Stimulated activated CD4-positive, alpha-beta T cell treated with anti-CD3 and anti-CD28 coated beads, Interleukin-12 subunit alpha, Interleukin-12 subunit beta, amount 100 ng/mL, for 24 hours (primary cell): ENCODE data around the gene TNNC1.

Experiments
- DNase-seq, 2 experiments: peaks; one replicate each; pipeline ENCODE4 v3.0.0-alpha.2; 2020; ENCODE audit warnings: low read depth in 2 of 2

The TNNC1 gene

DNA sequence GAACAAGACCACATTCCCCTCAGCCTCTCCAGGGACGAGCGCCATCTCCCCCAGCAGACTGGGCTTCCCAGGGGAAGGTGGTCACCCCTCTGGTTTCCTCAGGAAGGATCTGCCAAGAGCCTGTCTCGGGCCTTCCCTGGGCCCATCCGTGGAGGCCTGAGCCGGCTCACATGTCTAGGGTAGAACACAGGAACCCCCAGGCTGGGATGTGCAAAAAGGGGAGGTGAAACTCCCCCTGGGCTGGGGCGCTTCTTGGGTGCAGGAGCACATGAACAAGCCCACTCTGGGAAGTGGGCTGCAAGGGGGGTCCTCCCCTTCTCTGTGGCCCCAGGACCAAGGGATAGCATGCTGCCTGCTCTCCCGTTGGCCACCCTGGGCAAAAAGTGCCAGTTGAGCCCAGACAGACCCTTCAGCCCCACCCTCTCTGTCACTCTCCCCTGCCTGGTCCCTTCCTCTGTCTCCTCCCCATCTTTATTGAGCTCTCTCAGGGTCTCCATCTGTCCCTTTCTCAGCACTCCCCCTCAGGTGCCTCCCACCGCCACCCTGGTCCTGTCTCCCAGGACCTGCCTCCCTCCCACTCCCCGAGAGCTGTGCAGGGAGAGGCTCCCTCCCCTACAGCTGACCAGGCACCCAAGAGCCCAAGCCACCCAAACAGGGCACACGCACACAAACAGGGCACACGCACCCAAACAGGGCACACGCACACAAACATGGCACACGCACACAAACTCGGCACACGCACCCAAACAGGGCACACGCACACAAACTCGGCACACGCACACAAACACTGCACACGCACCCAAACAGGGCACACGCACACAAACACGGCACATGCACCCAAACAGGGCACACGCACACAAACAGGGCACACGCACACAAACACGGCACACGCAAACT lies 9.8 kb downstream of the TNNC1 start:
- DNase-seq: no peak

DNA sequence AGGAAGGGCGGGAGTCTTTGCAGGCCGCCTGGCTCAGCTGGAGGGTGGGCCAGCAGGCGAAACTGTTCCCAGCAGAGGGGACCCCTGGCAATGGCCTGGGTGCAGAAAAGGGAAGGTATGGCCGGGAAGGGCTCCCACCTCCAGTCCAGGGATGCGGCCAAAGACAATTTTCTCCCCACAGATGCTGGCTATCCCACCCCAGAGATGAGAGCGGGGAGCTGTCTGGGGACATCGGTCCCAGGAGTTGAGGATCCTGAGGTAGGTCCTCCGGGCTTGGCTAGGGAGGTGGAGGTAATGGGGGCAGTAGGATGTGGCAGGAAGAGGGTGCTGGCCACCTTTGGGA lies 10.6 kb downstream of the TNNC1 start:
- no peak for DNase-seq

DNA sequence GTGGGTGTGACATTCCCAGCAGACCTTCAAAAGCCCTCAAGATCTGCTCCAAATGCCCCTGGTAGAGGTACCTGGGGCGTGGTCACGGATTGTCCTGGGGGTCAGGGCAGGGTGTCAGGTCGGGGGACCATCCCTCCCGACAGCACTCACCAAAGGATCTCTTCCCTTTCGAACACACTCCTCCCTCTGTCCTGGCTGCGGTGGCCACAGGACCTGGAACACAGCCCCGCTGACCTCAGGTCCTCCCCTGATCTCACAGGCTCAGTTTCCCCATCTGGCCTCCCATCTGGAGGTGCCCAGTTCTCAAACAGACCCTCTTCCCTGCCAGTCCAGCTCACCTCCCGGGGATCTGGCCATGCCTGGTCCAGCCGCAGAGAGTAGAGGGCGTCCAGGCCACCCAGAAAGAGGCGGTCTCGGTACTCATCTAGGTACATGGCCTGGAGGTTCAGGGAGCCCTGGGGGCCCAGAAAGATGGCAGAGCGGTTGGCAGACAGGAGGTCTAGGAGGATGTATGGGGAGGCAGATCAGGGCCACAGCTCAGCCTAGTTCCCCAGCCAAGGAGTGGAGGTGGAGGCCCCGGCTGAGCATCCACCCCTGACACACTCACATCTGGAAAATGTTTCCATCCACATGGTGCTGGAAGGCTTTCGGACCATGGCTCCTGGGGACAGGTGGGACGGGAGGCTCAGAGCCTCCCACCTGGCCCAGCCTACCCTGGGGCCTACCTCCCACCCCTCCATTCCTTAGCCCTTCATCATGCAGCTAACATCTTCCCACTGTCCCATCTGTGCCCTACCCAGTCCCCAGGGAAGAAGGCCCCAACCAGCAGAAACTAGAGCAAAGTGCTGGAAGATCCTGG lies 11.2 kb downstream of the TNNC1 start:
- no peak for DNase-seq

DNA sequence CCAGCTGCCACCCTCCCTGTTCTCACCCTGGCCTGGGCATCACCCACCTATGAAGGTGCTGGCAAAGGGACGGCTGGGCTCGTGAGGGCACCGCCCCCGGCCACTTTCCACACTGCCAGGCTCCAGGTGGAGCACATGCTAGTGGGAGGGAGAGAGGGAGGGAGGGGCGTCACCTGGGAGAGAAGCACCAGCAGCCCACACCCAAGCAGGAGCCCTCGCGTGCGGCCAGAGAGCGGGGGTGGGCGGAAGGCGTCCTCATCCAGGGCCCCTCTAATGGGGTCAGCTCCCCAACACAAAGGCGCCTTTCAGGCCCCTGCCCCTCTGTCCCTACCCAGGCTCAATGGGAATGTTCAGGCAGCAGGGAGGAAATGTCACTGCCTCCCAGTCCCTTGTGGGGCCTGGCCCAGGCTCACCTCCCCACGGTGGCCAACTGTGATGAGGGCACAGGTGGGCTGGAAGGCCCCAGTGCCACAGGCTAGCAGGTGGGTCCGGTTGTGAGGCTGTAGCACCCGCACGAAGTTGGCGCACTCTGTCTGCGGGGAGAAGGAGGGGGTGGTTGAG lies 12.0 kb downstream of the TNNC1 start:
- no peak for DNase-seq

DNA sequence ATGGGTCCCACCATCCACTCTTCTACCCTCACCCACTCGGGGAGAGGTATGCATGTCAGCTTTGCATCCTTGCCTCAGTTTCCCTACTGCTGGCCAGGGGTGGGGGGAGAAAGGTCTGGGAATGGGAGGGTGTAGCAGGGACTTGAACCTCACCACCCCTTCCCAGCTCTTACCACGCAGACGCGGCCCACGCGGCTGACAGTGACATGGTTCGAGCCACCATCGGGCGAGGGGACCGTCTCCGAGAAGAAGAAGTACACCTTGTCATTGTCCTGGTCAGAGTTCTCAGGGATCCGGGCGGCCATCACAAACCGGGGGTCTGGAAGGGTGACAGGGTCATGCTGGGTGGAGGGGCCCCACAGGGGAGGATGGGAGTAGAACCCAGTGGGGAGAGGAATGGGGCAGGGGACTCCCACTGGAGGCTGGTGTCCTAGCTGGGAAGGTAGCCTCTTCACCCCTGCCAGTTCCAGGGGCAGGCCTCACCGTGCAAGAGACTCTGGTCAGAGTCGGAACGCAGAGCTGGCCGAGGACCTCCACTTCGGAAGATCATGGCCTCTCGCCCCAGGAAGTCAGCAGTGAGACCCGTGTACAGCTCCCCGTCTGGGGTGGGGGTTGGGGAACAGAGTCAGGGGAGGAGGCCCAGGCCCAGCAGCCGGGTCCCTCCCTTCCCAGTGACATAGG lies 12.6 kb downstream of the TNNC1 start:
- no peak for DNase-seq

DNA sequence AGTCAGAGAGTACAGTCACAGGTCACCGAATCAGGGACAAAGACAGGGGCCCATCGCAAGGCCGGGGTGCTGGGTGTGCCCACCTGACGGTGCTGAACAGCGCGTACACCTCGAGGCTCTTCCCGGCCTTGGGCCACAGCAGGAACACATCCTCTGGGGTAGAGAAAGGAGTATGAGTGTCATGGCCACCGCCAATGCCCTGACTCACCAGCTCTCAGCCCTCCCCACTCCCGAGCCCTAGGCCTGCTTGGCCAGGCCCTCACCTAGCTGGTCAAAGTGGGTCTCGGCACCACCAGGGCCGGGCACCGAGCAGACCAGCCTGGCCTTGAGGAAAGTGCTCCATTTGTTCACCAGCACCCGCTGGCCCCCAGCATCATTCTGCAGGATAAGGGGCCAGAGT lies 13.2 kb downstream of the TNNC1 start:
- no peak for DNase-seq

DNA sequence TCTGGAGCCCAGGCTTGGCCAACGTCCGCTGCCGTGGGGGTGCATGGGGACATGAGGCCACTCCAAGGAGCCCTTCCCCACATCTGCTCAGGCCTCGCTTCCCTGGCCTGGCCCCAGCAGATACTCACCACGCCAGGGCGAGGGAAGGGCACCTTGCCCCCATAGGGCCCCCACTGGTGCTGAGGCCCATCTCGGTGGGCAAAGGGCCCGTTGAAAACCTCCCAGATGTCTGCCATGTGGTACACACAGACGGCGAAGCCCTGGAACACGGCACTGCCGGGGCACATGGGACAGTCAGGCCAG lies 13.6 kb downstream of the TNNC1 start:
- DNase-seq: no peak

DNA sequence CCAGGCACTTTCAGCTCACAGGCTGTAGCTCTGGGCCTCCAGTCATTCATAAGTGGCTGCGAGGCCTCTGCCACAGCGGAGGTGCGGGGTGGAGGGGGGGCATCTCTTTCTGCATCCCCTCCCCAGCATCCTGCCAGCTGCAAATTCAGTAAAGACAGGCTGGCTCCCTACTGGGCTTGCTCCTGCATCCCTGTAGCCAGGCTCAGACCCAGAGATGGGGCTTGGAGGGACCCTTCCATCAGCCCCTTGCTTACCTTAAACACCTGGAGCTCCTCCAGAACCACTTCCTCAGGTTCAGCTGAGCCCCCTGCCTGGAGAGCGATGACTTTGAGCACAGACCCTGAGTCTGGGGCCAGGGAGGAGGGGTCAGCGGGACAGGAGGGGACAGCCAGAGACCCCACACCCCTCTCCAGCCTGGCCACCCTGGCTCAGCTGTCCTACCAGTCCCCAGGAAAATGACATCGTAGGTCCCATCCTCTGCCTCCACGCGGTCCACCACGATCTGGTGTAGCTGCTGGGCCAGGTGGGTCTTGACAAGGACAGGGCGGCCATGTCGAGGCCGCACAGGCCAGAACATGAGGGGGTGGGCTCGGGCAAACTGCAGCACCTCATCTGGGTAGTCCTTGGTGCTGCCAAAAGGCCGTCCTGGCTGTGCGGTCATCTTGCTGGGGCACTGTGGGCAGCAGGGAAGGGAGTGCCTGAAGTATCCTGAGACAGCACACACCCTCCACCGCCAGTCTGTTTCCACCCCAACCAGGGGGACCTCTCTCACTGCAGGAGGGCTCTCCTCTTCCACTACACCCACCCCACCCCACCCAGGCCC lies 14.2 kb downstream of the TNNC1 start:
- no peak for DNase-seq

DNA sequence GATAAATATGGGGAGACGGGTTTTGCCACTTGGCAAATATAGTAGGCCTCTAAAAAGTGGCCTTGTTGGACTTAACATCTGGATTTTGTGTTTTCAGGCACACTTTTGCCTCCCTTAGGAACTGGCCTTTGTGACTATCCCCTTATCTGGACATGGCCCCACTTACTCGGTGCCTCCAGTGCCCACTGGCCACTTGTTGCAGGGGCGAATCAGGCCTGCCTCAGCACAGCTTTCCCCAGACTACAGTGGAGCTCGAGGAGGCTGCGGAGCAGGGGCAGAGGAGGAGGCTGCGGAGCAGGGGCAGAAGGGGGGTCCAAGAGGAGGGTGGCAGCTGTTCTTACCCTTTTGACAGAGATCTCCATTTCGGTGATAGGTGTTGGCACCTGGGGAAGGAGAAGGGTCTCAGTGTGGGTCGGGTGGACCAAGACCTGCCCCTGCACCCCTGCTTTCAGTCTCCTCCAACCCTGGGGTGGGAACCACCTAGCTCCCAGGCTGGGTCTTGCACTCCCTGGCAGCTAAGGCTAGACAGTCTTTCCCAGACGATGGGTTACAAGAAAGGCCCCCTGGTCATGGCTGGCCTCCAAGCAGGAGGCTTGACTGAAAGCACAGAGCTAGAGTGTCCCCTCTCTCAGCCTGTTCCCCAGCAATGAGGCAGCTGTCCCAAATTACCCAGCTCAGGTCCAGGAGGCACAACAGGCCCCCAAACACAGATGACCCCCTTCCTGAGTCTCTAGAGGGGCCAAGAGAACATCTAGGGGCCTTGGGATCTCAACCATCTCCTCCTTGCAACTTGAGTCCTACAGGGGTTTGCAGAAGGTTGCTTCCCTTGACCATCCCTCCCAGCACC lies 15.0 kb downstream of the TNNC1 start:
- DNase-seq: no peak

DNA sequence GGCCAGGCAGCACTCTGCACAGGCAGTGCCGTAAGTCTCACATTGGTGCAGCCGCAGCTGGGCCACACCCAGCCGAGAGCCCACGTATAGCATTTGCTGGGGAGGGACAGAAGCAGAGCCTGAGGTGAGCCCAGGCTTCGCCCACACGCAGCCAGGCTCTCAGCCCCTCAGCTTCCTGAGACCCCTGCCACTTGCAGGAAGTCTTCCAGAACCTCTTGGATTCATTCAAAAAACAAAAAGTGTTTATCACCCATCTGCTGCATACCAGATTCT lies 15.8 kb downstream of the TNNC1 start:
- no peak for DNase-seq

DNA sequence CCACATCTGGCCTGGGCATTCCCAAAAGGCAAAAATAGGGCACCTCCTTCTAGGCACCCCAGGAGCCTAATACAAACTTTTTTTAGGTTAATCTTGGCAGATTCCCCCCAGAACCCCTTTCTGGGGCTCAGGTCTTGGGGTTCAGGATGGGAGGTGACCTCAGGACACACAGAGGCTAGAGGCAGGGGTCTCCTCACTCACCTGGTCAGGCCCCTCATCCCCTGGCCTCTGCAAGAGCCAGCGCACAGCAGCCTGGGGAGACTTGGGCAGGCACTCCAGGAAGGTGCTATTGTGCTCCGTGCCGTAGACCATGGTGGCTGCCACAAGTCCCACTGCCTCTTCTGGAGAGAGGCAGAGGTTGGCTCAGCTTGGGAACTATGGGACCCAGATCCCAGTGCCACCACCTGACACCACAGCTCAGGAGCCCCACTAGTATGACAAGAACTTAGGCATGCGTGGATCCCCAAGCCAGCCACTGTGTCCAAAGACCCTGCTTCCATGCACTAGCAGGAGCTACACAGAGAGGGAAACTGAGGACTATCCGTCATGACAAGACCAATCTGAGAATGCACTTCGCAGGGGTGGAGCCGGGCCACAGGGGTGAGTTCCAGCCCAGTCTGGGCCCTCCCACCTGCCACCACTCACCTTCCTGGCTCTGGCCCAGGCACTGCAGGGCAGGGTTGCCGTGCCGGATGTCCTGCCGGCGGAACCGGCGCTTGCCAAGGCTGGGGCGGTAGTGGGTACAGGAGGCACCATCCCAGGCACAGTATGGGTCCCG lies 16.3 kb downstream of the TNNC1 start:
- DNase-seq: no peak

DNA sequence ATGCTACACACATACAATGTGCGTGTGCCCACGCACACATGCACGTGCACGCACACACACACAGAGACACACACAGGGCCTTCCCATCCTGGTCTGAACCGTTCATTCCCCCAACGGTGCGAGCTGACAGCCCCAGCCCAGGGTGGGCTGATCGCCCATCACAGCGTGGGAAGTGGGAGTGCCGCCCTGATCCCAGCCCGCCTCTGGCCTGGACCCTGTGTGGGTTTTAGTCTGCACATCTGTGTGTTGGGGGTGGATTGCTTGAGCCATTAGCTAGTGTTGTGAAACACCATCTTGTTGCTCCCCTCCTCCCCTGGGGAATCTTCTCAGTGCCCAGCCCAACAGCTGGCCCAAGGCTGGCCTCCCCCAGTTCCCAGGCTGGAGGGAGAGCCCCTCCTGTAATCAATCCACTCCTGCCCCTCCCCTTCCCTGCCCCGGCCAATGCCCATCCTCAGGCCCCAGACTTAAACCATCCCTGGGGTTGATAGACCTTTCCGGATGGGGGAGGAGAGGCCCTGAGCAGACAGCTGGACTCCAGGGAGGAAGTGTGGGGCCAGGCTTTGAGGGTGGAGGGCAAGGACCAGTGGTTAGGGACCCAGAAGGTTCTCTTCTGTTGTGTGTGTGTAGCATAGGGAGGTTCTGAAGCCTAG lies 17.2 kb downstream of the TNNC1 start:
- no peak for DNase-seq

DNA sequence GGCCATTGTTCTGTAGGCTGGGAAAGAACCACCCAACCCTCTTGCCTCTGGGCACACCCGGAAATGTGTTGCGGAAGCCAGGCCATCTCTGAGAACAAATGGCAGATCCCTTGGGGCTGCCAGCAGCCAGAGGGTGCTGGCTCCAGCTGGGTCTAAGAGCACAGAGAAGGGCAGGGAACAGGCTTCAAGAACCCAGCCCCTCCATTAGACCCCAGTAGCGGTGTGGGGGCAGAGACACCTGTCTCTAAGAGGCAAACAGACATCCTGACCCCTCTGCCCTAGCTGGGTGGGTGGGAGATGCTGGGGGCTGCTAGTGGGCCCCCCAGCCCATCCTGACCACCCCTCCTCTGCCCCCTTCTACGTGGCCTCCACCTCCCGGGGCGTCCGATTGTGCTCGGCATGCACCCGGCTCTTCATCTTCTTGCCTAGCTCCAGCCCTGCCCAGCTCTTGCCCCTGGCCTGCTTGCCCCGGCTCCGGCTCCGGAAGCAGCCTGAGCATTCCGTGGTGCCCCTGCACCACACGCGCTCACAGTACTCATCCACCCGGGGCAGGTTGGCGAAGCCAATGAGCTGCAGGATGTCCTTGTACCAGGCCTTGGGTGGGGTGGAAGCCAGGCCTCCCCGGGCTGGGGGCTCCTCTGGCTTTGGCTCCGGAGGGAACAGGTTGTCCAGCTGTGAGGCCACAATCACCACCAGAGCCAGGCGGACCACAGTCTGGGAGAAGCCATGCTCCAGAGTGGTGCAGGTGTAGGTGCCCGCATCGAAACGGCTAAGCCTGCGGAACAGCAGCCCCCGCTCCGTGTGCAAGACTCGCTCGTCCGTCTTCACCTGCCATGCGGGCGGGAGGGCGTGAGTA lies 18.4 kb downstream of the TNNC1 start:
- no peak for DNase-seq

DNA sequence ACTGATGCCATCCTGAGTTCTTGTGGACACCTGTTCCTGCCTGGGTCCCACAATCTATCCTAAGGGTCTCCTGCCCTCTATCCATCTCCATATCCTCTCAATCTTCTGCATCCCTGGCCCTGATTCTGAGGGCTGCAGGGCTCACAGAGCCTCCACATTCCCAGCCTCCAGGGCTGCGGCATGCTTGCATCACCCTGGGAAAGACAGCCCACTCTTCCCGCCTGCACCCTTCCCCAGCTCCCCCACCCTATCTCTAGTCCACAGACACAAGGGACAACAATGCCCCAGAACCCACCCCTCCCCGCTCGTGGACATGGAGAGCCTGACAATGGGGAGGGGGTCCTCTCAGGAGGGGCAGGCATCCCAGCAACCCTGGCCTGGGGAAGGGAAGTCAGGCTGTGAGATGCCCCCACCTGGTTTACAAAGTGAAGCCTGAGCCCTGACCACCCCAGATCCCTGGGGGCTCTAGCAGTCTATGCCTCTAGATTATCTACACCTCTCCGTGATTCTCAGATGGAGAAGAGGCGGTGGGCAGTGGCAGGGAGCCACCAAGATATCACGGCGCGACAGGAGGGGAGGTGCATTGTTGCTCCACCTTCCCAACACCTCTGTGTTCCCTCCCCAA lies 19.2 kb downstream of the TNNC1 start:
- no peak for DNase-seq

DNA sequence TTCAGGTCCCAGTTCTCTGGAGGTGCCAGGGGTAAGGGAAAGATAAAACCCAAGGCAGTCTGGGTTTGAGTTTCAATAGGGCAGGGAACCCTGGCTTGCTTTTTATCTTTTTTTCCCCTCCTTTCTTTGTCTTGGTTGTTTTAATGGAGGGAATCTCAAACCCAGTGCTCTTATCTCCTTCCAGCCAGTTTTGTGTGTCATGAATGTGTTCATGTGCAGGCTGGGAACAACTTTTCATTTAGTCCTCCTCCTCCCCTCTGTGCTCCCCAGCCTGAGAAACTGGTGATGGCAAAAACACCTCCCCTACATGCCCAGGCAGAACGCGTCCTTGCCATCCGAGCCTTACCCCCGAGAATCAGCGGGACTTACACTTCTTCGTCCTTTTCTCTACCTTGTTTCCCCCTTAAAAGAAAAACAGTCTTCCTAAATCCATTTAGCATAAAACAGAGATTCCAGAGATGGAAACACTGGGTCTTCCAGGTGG lies 19.8 kb downstream of the TNNC1 start:
- no peak for DNase-seq

DNA sequence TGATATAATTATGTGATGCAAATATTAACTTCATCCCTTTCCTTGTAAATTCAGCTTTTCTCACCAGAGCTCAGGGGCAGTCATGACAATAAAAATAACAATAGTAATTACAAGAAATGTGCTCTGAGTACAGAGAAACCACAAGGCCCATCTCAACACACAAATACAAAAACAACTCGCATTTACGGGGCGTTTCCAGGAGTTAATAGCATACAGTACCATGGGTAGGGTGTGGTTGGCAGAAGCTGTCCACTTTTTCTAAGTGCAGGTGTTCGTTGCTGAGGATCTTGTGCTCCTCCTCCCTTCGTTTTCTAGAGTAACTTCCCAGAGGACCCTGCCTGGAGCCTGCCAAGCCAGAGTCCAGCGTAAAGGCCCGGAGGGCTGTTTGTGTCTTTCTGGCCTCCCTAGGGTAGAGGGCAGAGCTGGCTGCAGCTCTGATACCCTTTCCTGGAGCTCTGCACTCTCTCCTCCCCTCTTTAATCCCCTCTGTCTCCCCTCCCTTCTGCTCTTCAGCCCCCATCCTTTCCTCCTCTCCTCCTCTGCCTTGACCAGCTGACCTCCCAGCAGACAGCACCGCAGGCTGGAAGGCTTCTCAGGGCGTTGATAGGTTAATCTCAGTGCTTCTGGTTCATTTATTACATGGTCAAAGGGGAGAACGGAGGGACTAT lies 20.4 kb downstream of the TNNC1 start:
- DNase-seq: no peak

DNA sequence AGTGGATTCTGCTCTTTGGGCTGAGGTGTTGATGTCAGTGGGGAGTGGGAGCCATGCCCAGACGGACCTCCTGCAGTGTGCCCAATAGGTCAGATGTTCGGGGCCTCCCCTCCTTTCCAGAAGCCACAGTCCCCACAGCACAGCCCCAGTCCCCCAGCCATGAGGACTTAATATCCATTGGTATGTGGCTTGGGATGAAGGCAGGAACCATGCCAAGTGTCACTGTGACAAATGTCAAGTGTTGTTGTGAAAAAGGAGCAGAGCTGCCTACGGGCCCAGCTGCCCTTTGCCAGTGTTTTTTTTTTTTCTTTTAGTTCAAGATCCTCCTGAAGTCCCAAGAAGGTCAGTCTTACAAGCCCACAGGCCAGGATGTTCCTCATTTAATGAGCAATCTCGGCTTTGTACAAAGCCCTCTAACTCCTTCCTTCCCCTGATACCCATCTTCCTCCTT lies 21.1 kb downstream of the TNNC1 start:
- DNase-seq: no peak
